PC-3 (cell line): Measurements from ENCODE around the gene APCDD1L. TPM values are rescaled to one million over a fixed set of nuclear protein-coding genes. Genes with fewer than 3 reads are reported as not detected.

Experiments used
- ATAC-seq: fragments of 200-7000 bp; cut with Tn5 transposase; 2 replicates; pipeline ENCODE4 v1.9.1; 2020; ENCODE audit warnings: mild to moderate bottlenecking, moderate library complexity
- BruUV-seq: library from RNA; stranded (reverse); fragments of 400-500 nt; replicated peaks from 2 replicates; lab custom pipeline; 2021; lab: Mats Ljungman, UMichigan
- CTCF ChIA-PET: fragments of 300-600 bp; sonication (Branson Sonifier 250); formaldehyde crosslinking; loops from one replicate; lab custom pipeline; 2022; ENCODE audit warnings: antibody characterized with exemption; lab: Charles Lee
- POLR2A ChIA-PET: fragments of 300-600 bp; sonication (Branson Sonifier 250); formaldehyde crosslinking; loops from one replicate; lab custom pipeline; 2022; ENCODE audit warnings: antibody characterized with exemption; ENCODE audit not compliant: unreplicated experiment; lab: Charles Lee
- DNase-seq: peaks from one replicate; pipeline ENCODE4 v3.0.0-alpha.2; 2015
- H2AFZ ChIP-seq: fragments of 300-600 bp; sonication (generic); 2 replicates; pipeline ENCODE4 v1.6.0; 2016; ENCODE audit warnings: antibody characterized with exemption, low read length
- H3F3A ChIP-seq: fragments of 300-600 bp; sonication (generic); one replicate; pipeline ENCODE4 v1.6.0; 2017; ENCODE audit warnings: antibody characterized with exemption, low read length, control low read depth, mild to moderate bottlenecking; ENCODE audit not compliant: unreplicated experiment
- H3K27ac ChIP-seq: fragments of 300-600 bp; sonication (generic); 2 replicates; pipeline ENCODE4 v1.5.1; 2016; ENCODE audit warnings: mild to moderate bottlenecking, low read length
- H3K27me3 ChIP-seq: fragments of 300-600 bp; sonication (generic); 2 replicates; pipeline ENCODE4 v1.6.1; 2016; ENCODE audit warnings: low read length, mixed read lengths
- H3K36me3 ChIP-seq: fragments of 300-600 bp; sonication (generic); 2 replicates; pipeline ENCODE4 v1.6.1; 2016; ENCODE audit warnings: low read depth, mixed run types, low read length, mixed read lengths
- H3K4me1 ChIP-seq: fragments of 300-600 bp; sonication (generic); 2 replicates; pipeline ENCODE4 v1.5.1; 2016; ENCODE audit warnings: low read length; ENCODE audit not compliant: insufficient read depth
- H3K4me2 ChIP-seq: fragments of 300-600 bp; sonication (generic); 2 replicates; pipeline ENCODE4 v1.6.0; 2016; ENCODE audit warnings: low read length
- H3K4me3 ChIP-seq: fragments of 300-600 bp; sonication (generic); 2 replicates; pipeline ENCODE4 v1.5.1; 2016; ENCODE audit warnings: mild to moderate bottlenecking, low read length, mixed read lengths
- H3K79me2 ChIP-seq: fragments of 300-600 bp; sonication (generic); 2 replicates; pipeline ENCODE4 v1.6.1; 2017; ENCODE audit warnings: low read length, mixed read lengths
- H3K9ac ChIP-seq: fragments of 300-600 bp; sonication (generic); 2 replicates; pipeline ENCODE4 v1.6.0; 2016; ENCODE audit warnings: mild to moderate bottlenecking, low read length
- H3K9me2 ChIP-seq: fragments of 300-600 bp; sonication (generic); replicated peaks from 2 replicates; pipeline ENCODE4 v1.6.1; 2016; ENCODE audit warnings: mixed run types, low read length, mixed read lengths
- H3K9me3 ChIP-seq: fragments of 300-600 bp; sonication (generic); 2 replicates; pipeline ENCODE4 v1.6.1; 2016; ENCODE audit warnings: low read length, mixed read lengths
- H4K20me1 ChIP-seq: fragments of 300-600 bp; sonication (generic); 2 replicates; pipeline ENCODE4 v1.6.1; 2016; ENCODE audit warnings: low read length, mixed read lengths
- CTCF ChIP-seq: fragments of 300-600 bp; sonication (generic); conservative IDR thresholded peaks from 2 replicates; pipeline ENCODE4 v1.5.1; 2017; ENCODE audit warnings: antibody characterized with exemption, low read depth, mild to moderate bottlenecking, low read length
- EZH2 ChIP-seq: fragments of 300-600 bp; sonication (generic); IDR thresholded peaks from one replicate; pipeline ENCODE4 v1.6.1; 2017; ENCODE audit warnings: antibody characterized with exemption, mild to moderate bottlenecking, low read length; ENCODE audit not compliant: unreplicated experiment
- EZH2phosphoT487 ChIP-seq: fragments of 300-600 bp; sonication (generic); IDR thresholded peaks from 2 replicates; pipeline ENCODE4 v1.6.1; 2018; ENCODE audit warnings: mild to moderate bottlenecking, antibody characterized with exemption, low read length, borderline replicate concordance
- intact Hi-C: fragments of 100-400 bp; cut with micrococcal nuclease; formaldehyde crosslinking; loops from 2 replicates; pipeline ENCODE4 v1.9.0; 2023
- total RNA-seq: library from RNA; depleted of rRNA; stranded (reverse); fragments of >200 nt; gene quantifications from 2 replicates; pipeline ENCODE4 v1.2.3, GENCODE V29; 2014

Gene APCDD1L
- total RNA-seq, 1 experiment from 2014 or later: 2.0 TPM

DNA sequence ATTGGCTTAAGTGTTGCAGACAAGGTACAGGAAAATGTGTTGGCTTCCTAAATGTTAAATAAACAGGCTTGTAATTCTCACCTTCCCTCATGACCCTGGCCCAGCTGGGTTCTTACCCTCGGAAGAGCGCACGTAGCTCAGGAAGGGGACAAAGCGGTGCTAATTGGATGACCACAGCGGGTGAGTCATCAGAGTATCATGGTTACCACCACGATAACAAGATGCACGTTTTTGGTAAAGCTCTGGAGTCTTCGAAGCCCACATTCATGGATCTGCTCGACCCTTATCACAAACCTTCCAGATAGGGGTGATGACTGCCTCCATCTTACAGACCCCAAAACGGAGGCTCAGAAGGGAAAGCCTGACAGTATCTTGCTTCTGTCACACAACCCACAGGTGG lies 32.8 kb downstream of the APCDD1L start:
- no peak overlapping the region for H3K4me2 ChIP-seq
- no peaks in the 10 kb centered on the region for H3F3A ChIP-seq
- H3K4me1 ChIP-seq: peaks cover 5% of the 10 kb centered on the region
- H3K79me2 ChIP-seq: no peaks in the 10 kb centered on the region
- TF ChIP-seq EZH2 (no peak), EZH2phosphoT487 (no peak), CTCF (no peak)
- H3K9ac ChIP-seq: no peak overlapping the region
- CTCF ChIA-PET: interaction anchor here (1.2 to 1.3 kb wide), 2 partner anchors 356 to 358 kb away, joined by 5 to 7 read pairs; no protein-coding TSS in a partner anchor
- no peaks in the 10 kb centered on the region for H3K27me3 ChIP-seq
- POLR2A ChIA-PET: no interaction called here
- H3K4me3 ChIP-seq: no peak overlapping the region
- no TSS peak for BruUV-seq
- no peaks in the 10 kb centered on the region for H3K36me3 ChIP-seq
- no peaks in the 10 kb centered on the region for H3K9me2 ChIP-seq
- peaks cover 8% of the 10 kb centered on the region; the same call in 1 of the 2 replicates for H3K9me3 ChIP-seq
- DNase-seq (no peak), ATAC-seq (no peak)
- no peaks in the 10 kb centered on the region for H4K20me1 ChIP-seq
- intact Hi-C loops: no loop called here
- H3K27ac ChIP-seq: no peak overlapping the region
- no peak overlapping the region for H2AFZ ChIP-seq

GRCh38 chr20:58481481-58482021 lies 33.6 kb downstream of the APCDD1L start:
- Histone ChIP-seq H3K9me3 (peaks cover 8% of the 10 kb centered on the region; the same call in 1 of the 2 replicates), H3K27me3 (no peaks in the 10 kb centered on the region), H4K20me1 (no peaks in the 10 kb centered on the region), H3K27ac (no peak overlapping the region), H3K4me2 (peak overlapping the region; percentile 64), H3K4me1 (peaks cover 5% of the 10 kb centered on the region), H3F3A (no peaks in the 10 kb centered on the region), H2AFZ (peak overlapping the region; percentile 77), H3K9me2 (no peaks in the 10 kb centered on the region), H3K9ac (no peak overlapping the region), H3K36me3 (no peaks in the 10 kb centered on the region), H3K4me3 (no peak overlapping the region), H3K79me2 (no peaks in the 10 kb centered on the region)
- intact Hi-C loops: loop anchor here (1.0 to 2.0 kb wide), 4 partner anchors 163 to 358 kb away; partner anchors contain the start of gene NPEPL1
- no TSS peak for BruUV-seq
- POLR2A ChIA-PET: interaction anchor here (0.5 to 0.6 kb wide), 2 partner anchors 169 to 869 kb away, joined by 3 read pairs; no protein-coding TSS in a partner anchor
- CTCF ChIA-PET: interaction anchor here (0.6 to 2.0 kb wide), 12 partner anchors 130 to 371 kb away, joined by 3 to 15 read pairs (median 6); partner anchors contain the start of genes GNAS and STX16
- peak; percentile 99 for TF ChIP-seq CTCF
- TF ChIP-seq EZH2: no peak
- peak; percentile 89 for ATAC-seq
- peak; percentile 86 for DNase-seq
